Spinal cord (tissue), 10 donors: ENCODE results near the gene GALNT7. TPM values are rescaled to one million over a fixed set of nuclear protein-coding genes. Genes with fewer than 3 reads are reported as not detected.
"Not testable (repeated sequence)": the region's sequence is repeated elsewhere in the genome, so short reads cannot be mapped to it uniquely, and the experiment has no call there.

Source experiments
- DNase-seq, 6 donors: peaks; one replicate each; pipeline versions ENCODE4 v3.0.0 to v3.0.0-alpha.2; 2013 to 2015; ENCODE audit warnings: low spot score in 6 of 6, low read depth in 4 of 6
- H3K27ac ChIP-seq: one replicate; pipeline ENCODE4 v1.5.1; 2013; ENCODE audit warnings: low read depth, low read length, control low read depth
- H3K27me3 ChIP-seq: one replicate; pipeline ENCODE4 v1.6.1; 2013; ENCODE audit warnings: low read length; ENCODE audit not compliant: control insufficient read depth, insufficient read depth
- H3K36me3 ChIP-seq: one replicate; pipeline ENCODE4 v1.6.1; 2013; ENCODE audit warnings: low read length; ENCODE audit not compliant: control insufficient read depth, insufficient read depth
- H3K4me1 ChIP-seq: one replicate; pipeline ENCODE4 v1.6.1; 2013; ENCODE audit warnings: low read length; ENCODE audit not compliant: control insufficient read depth, insufficient read depth
- H3K4me3 ChIP-seq: one replicate; pipeline ENCODE4 v1.5.1; 2013; ENCODE audit warnings: low read depth, low read length, control low read depth
- H3K9me3 ChIP-seq: one replicate; pipeline ENCODE4 v1.6.1; 2013; ENCODE audit warnings: low read length; ENCODE audit not compliant: control insufficient read depth, insufficient read depth
- WGBS: methylation state at CpG from one replicate; pipeline ENCODE4 v1.1.5; 2013; ENCODE audit warnings: missing lambda C conversion rate; ENCODE audit not compliant: insufficient coverage; 5-methylcytosine and 5-hydroxymethylcytosine counted together
- long read RNA-seq, 4 donors: transcript quantifications; one replicate each; lab custom pipeline, GENCODE V29; 2026
- polyA plus RNA-seq, 2 donors: library from polyadenylated mRNA; unstranded; fragments of 120-200 nt; gene quantifications; one replicate each; pipeline ENCODE4 v1.2.1, GENCODE V29; 2013; ENCODE audit not compliant: insufficient read length in 2 of 2
- total RNA-seq, 2 donors: library from RNA; depleted of rRNA in 1 of 2; stranded (reverse); fragments of 120-200 nt in 1 of 2; fragments of >200 nt in 1 of 2; gene quantifications; one replicate each; pipeline versions ENCODE4 v1.2.3 to v1.2.4, GENCODE V29; 2013 to 2014
- donor health status: healthy.

GALNT7 gene, protein sequence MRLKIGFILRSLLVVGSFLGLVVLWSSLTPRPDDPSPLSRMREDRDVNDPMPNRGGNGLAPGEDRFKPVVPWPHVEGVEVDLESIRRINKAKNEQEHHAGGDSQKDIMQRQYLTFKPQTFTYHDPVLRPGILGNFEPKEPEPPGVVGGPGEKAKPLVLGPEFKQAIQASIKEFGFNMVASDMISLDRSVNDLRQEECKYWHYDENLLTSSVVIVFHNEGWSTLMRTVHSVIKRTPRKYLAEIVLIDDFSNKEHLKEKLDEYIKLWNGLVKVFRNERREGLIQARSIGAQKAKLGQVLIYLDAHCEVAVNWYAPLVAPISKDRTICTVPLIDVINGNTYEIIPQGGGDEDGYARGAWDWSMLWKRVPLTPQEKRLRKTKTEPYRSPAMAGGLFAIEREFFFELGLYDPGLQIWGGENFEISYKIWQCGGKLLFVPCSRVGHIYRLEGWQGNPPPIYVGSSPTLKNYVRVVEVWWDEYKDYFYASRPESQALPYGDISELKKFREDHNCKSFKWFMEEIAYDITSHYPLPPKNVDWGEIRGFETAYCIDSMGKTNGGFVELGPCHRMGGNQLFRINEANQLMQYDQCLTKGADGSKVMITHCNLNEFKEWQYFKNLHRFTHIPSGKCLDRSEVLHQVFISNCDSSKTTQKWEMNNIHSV
- total RNA-seq (10 to 100 TPM; 21.6 to 39.3 TPM), polyA plus RNA-seq (10 to 100 TPM; 21.4 to 24.8 TPM)
- long read RNA-seq, donor 1, full-length matches to known transcripts, result 2 of 2 reads
- long read RNA-seq, donor 1, partial matches to known transcripts, result 0 of 2 reads
- long read RNA-seq, donor 1, other reads (novel, unspliced or antisense), result 0 of 2 reads
- long read RNA-seq, donor 2, full-length matches to known transcripts, result 2 of 2 reads
- long read RNA-seq, donor 2, partial matches to known transcripts, result 0 of 2 reads
- long read RNA-seq, donor 2, other reads (novel, unspliced or antisense), result 0 of 2 reads
- long read RNA-seq, donor 3, full-length matches to known transcripts, result 1 of 1 reads
- long read RNA-seq, donor 3, partial matches to known transcripts, result 0 of 1 reads
- long read RNA-seq, donor 3, other reads (novel, unspliced or antisense), result 0 of 1 reads
- long read RNA-seq, donor 4, full-length matches to known transcripts, result 7 of 7 reads
- long read RNA-seq, donor 4, partial matches to known transcripts, result 0 of 7 reads
- long read RNA-seq, donor 4, other reads (novel, unspliced or antisense), result 0 of 7 reads

DNA sequence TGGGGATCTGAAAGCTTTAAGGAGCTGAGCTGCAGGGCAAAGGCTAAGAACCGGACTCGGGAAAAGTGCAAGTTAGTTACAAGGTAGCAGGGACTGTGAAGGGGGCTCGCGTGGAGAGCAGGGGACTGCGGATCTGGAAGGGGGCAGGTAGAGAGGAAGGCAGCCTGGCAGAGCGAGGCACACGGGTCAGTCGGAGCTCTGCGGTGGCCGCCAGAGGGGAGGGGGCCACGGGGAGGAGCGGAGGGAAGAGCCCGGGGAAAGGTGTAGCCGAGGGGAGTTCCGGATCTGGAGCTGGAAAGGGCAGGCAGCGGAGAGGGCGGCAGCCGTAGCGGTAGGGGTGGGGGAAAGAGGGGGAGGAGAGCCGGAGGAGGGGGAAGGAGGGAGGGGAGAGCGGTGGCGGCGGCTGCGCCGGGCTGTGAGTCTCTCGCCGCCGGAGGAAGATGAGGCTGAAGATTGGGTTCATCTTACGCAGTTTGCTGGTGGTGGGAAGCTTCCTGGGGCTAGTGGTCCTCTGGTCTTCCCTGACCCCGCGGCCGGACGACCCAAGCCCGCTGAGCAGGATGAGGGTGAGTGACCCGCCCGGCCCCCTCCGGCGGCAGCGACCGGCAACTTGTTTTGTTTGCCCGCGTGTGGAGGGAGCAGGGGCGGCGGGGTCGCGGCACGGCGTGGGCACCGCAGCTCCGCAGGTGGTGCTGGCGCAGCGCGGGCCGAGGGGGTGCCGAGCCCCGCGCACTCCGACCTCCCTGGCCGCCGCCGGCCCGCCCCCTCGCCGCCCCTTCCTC lies at the start of gene GALNT7:
Gene GALNT7, plus strand, starts transcription at position 416 of the 782 bp plus-strand sequence. Its CDS starts 25 bp downstream, at position 441.
- H3K9me3 ChIP-seq, result no peaks in the 10 kb centered on the region
- no peaks in the 10 kb centered on the region for H3K27me3 ChIP-seq
- peaks cover 5% of the 10 kb centered on the region for H3K4me1 ChIP-seq
- under 1% methylated on average over 64 of the region's 64 CpGs for WGBS
- DNase-seq, result peak in 5 of 6 donors; percentile 28 to 88 (median 49)
- H3K36me3 ChIP-seq, result no peaks in the 10 kb centered on the region
- peak within 1 kb of the TSS; percentile 83 for H3K27ac ChIP-seq
- peak within 1 kb of the TSS; percentile 77 for H3K4me3 ChIP-seq

DNA sequence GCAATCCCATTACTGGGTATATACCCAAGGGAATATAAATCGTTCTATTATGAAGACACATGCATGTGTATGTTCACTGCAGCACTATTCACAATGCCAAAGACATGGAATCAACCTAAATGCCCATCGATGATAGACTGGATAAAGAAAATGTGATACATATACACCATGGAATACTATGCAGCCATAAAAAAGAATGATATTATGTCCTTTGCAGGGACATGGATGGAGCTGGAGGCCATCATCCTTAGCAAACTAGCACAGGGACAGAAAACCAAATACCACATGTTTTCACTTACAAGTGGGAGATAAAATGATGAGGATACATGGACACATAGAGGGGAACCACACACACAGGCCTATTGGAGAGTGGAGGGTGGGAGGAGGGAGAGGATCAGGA lies 49.8 kb upstream of the GALNT7 start:
- H3K27ac ChIP-seq, DNase-seq, H3K9me3 ChIP-seq, H3K36me3 ChIP-seq, H3K27me3 ChIP-seq, H3K4me3 ChIP-seq, H3K4me1 ChIP-seq: not testable (repeated sequence)
- WGBS, result no CpG with 5 or more reads among the region's 2 CpGs

- H3K4me1 ChIP-seq, result no peaks in the 10 kb centered on the region
- no peak overlapping the region for H3K4me3 ChIP-seq
- H3K9me3 ChIP-seq, result no peaks in the 10 kb centered on the region
- DNase-seq, result no peak
- no peaks in the 10 kb centered on the region for H3K27me3 ChIP-seq
- 100% methylated on average over 1 of the region's 3 CpGs for WGBS
- H3K27ac ChIP-seq, result no peak overlapping the region
- no peaks in the 10 kb centered on the region for H3K36me3 ChIP-seq
Observed at GRCh38 chr4:173119818-173120217, 48.8 kb upstream of the GALNT7 start.

- no peak overlapping the region for H3K27ac ChIP-seq
- WGBS, result 20% methylated on average over 1 of the region's 3 CpGs
- DNase-seq, result peak in 3 of 6 donors; percentile 9 to 71 (median 39)
Observed at GRCh38 chr4:173121076-173121561, 47.5 kb upstream of the GALNT7 start.

GRCh38 chr4:173124209-173124865 lies 44.3 kb upstream of the GALNT7 start:
- no peaks in the 10 kb centered on the region for H3K27me3 ChIP-seq
- H3K4me1 ChIP-seq, result no peaks in the 10 kb centered on the region
- 93% methylated on average over 3 of the region's 7 CpGs for WGBS
- no peak overlapping the region for H3K4me3 ChIP-seq
- no peak for DNase-seq
- no peak overlapping the region for H3K27ac ChIP-seq
- no peaks in the 10 kb centered on the region for H3K9me3 ChIP-seq
- no peaks in the 10 kb centered on the region for H3K36me3 ChIP-seq

More at GRCh38 chr4:173121076-173121561, 47.5 kb upstream of the GALNT7 start:
- H3K4me3 ChIP-seq, result no peak overlapping the region
- no peaks in the 10 kb centered on the region for H3K36me3 ChIP-seq
- no peaks in the 10 kb centered on the region for H3K27me3 ChIP-seq
- no peaks in the 10 kb centered on the region for H3K4me1 ChIP-seq
- H3K9me3 ChIP-seq, result no peaks in the 10 kb centered on the region

DNA sequence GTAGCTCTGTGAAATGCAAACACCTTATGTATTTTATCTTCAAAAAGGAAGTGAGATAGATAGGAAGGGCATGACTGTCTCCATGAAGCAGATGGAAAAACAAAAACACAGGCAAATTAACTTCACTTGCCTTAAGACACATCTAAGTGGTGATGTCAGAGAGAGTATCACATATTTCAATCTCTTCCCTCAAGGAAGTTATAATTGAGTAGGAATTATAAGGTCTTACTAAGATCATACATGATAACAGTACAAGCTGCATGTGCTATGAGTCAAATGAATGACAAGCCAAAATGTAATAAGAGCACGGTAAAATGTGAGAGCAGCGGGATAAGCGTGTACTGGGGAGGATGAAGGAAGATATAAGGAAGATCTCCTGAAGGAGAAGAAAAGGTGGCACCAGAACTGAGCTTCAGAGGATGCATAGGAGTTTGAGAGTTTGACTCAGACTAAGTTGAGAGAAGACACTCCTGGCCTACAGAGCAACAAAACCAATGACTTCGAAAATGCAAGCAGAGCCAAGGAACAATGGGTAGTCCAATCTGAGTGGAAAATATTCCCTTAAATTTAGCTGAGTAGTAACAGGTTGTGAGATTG lies 43.3 kb upstream of the GALNT7 start:
- Histone ChIP-seq H3K4me1 (no peaks in the 10 kb centered on the region), H3K36me3 (no peaks in the 10 kb centered on the region), H3K4me3 (no peak overlapping the region), H3K9me3 (no peaks in the 10 kb centered on the region), H3K27me3 (no peaks in the 10 kb centered on the region), H3K27ac (no peak overlapping the region)
- DNase-seq, result no peak
- 85% methylated on average over 4 of the region's 4 CpGs for WGBS

GRCh38 chr4:173128199-173128890 lies 40.3 kb upstream of the GALNT7 start:
- Histone ChIP-seq H3K4me1 (no peaks in the 10 kb centered on the region), H3K27me3 (no peaks in the 10 kb centered on the region), H3K36me3 (no peaks in the 10 kb centered on the region), H3K9me3 (no peaks in the 10 kb centered on the region), H3K4me3 (no peak overlapping the region), H3K27ac (no peak overlapping the region)
- 84% methylated on average over 5 of the region's 6 CpGs for WGBS
- DNase-seq, result no peak

DNA sequence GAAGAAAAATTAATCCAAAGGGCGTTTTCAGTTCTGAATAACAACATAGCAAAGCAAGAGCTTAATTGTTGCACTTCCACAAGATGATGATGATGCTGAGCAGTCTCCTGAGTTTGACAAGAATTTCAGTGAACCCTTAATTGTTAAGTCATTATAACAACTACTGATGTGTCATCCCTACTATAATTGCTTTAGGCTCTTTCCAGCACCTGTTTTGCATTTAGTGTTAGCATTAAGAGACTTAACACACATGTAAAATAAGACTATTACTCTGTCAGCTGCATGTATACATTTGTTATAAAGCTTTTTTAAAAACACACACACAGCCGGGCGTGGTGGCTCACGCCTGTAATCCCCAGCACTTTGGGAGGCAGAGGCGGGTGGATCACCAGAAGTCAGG lies 37.9 kb upstream of the GALNT7 start:
- Histone ChIP-seq H3K9me3 (no peaks in the 10 kb centered on the region), H3K27me3 (no peaks in the 10 kb centered on the region), H3K4me3 (no peak overlapping the region), H3K27ac (no peak overlapping the region), H3K36me3 (no peaks in the 10 kb centered on the region), H3K4me1 (no peaks in the 10 kb centered on the region)
- 100% methylated on average over 2 of the region's 5 CpGs for WGBS
- DNase-seq, result peak in 1 of 6 donors; percentile 31
